ENCODE data around the gene ALMS1. TPM values are rescaled to one million over a fixed set of nuclear protein-coding genes. Genes with fewer than 3 reads are reported as not detected.
"Not testable (repeated sequence)": the region's sequence is repeated elsewhere in the genome, so short reads cannot be mapped to it uniquely, and the experiment has no call there.

Gene ALMS1
- total and polyA plus RNA-seq, 4 donors = 7.2 to 58.0 (median 20.5) TPM

DNA sequence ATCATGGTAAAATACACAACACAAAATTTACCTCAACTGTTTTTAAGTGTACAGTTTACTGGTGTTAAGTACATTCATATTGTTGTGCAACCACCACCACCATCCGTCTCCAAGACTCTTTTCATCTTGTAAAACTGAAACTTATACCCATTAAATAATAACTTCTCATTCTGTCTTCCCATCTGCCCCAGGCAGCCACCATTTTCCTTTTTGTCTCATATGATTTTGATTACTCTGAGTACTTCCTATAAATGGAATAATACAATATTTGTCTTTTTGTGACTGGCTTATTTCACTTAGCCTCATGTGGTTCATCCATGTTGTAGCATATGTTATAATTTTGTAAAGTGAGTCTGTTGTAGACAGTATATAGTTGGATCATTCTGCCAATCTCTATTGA, 82.7 kb downstream of the ALMS1 start:
- no peaks in the 10 kb centered on the region for H3K4me1 ChIP-seq (ENCODE audit: control insufficient read depth in 5 of 5, insufficient read depth in 5 of 5, low read length in 5 of 5)
- H3K27ac ChIP-seq (ENCODE audit: low read depth in 1 of 2, low read length in 1 of 2) = no peak overlapping the region
- H3K4me3 ChIP-seq = no peak overlapping the region
- DNase-seq (no peak), ATAC-seq (ENCODE audit: insufficient read depth, low FRiP score) (no peak)
- H3K36me3 ChIP-seq (ENCODE audit: control insufficient read depth in 4 of 4, insufficient read depth in 4 of 4, low read length in 4 of 4) = no peaks in the 10 kb centered on the region
- WGBS, 2 donors = 82 to 92% methylated on average over 1 of the region's 1 CpG
- no peaks in the 10 kb centered on the region for H3K27me3 ChIP-seq (ENCODE audit: control insufficient read depth in 3 of 3, insufficient read depth in 3 of 3, low read length in 2 of 3)
- no peaks in the 10 kb centered on the region for H3K9me3 ChIP-seq (ENCODE audit: control insufficient read depth in 4 of 4, insufficient read depth in 3 of 4, low read length in 3 of 4)
- no peak overlapping the region for H3K9ac ChIP-seq (ENCODE audit: insufficient read depth in 1 of 2, low read length in 2 of 2)
- TF ChIP-seq, protein P1, sequence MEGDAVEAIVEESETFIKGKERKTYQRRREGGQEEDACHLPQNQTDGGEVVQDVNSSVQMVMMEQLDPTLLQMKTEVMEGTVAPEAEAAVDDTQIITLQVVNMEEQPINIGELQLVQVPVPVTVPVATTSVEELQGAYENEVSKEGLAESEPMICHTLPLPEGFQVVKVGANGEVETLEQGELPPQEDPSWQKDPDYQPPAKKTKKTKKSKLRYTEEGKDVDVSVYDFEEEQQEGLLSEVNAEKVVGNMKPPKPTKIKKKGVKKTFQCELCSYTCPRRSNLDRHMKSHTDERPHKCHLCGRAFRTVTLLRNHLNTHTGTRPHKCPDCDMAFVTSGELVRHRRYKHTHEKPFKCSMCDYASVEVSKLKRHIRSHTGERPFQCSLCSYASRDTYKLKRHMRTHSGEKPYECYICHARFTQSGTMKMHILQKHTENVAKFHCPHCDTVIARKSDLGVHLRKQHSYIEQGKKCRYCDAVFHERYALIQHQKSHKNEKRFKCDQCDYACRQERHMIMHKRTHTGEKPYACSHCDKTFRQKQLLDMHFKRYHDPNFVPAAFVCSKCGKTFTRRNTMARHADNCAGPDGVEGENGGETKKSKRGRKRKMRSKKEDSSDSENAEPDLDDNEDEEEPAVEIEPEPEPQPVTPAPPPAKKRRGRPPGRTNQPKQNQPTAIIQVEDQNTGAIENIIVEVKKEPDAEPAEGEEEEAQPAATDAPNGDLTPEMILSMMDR (IDR thresholded peaks at IDR 0.05; ENCODE audit: control extremely low read depth, extremely low read depth) = no peak

DNA sequence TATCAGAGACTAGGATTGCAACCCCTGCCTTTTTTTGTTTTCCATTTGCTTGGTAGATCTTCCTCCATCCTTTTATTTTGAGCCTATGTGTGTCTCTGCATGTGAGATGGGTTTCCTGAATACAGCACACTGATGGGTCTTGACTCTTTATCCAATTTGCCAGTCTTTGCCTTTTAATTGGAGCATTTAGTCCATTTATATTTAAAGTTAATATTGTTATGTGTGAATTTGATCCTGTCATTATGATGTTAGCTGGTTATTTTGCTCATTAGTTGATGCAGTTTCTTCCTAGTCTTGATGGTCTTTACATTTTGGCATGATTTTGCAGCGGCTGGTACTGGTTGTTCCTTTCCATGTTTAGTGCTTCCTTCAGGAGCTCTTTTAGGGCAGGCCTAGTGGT, 98.2 kb downstream of the ALMS1 start:
- not testable (repeated sequence) for H3K27me3 ChIP-seq (ENCODE audit: control insufficient read depth in 3 of 3, insufficient read depth in 3 of 3, low read length in 2 of 3); H3K9ac ChIP-seq (ENCODE audit: insufficient read depth in 1 of 2, low read length in 2 of 2); H3K9me3 ChIP-seq (ENCODE audit: control insufficient read depth in 4 of 4, insufficient read depth in 3 of 4, low read length in 3 of 4); DNase-seq; H3K4me3 ChIP-seq; H3K4me1 ChIP-seq (ENCODE audit: control insufficient read depth in 5 of 5, insufficient read depth in 5 of 5, low read length in 5 of 5); ATAC-seq (ENCODE audit: insufficient read depth, low FRiP score); H3K27ac ChIP-seq (ENCODE audit: low read depth in 1 of 2, low read length in 1 of 2)
- WGBS, 2 donors = no CpG with 5 or more reads among the region's 1 CpG
- H3K36me3 ChIP-seq (ENCODE audit: control insufficient read depth in 4 of 4, insufficient read depth in 4 of 4, low read length in 4 of 4) = peaks cover 0 to 14% (median 4%) of the 10 kb centered on the region in 4 donors

DNA sequence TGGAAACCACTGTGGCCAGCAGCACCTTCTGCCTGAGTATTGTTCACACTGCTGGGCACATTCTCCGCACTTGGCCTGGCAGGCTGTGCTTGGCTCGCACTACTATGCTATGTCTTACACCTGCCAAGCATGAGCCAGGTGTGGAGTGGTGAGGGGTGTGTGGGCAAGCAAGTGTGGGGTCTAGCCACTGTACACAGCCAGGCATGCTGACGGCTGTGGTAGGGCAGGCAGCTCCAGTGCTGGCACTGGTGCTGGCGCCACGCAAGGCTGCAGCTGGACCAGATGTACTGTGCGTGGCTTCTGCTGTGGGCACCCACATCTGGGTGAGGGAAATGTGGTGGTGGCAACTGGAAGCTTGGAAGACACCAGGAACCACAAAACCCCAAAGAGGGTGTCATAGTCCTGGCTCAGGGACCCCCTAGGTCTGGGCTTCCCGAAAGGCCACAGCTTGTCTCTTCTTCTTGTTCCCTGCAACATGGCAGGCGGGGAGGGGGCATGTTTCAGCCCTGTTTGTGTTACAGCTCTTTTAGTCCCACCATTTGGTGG, 101.5 kb downstream of the ALMS1 start:
- no peaks in the 10 kb centered on the region for H3K27me3 ChIP-seq (ENCODE audit: control insufficient read depth in 3 of 3, insufficient read depth in 3 of 3, low read length in 2 of 3)
- H3K27ac ChIP-seq (ENCODE audit: low read depth in 1 of 2, low read length in 1 of 2) = no peak overlapping the region
- H3K4me3 ChIP-seq = no peak overlapping the region
- ATAC-seq (ENCODE audit: insufficient read depth, low FRiP score) = no peak
- no peak overlapping the region for H3K9ac ChIP-seq (ENCODE audit: insufficient read depth in 1 of 2, low read length in 2 of 2)
- TF ChIP-seq, protein P1 (IDR thresholded peaks at IDR 0.05; ENCODE audit: control extremely low read depth, extremely low read depth) = no peak
- WGBS, 2 donors = 96 to 99% methylated on average over 8 of the region's 8 CpGs
- peaks cover 0 to 3% (median 0%) of the 10 kb centered on the region in 5 donors for H3K4me1 ChIP-seq (ENCODE audit: control insufficient read depth in 5 of 5, insufficient read depth in 5 of 5, low read length in 5 of 5)
- H3K9me3 ChIP-seq (ENCODE audit: control insufficient read depth in 4 of 4, insufficient read depth in 3 of 4, low read length in 3 of 4) = peaks cover 0 to 3% (median 0%) of the 10 kb centered on the region in 4 donors
- DNase-seq = no peak
- peaks cover 14 to 24% (median 17%) of the 10 kb centered on the region in 4 donors for H3K36me3 ChIP-seq (ENCODE audit: control insufficient read depth in 4 of 4, insufficient read depth in 4 of 4, low read length in 4 of 4)

DNA sequence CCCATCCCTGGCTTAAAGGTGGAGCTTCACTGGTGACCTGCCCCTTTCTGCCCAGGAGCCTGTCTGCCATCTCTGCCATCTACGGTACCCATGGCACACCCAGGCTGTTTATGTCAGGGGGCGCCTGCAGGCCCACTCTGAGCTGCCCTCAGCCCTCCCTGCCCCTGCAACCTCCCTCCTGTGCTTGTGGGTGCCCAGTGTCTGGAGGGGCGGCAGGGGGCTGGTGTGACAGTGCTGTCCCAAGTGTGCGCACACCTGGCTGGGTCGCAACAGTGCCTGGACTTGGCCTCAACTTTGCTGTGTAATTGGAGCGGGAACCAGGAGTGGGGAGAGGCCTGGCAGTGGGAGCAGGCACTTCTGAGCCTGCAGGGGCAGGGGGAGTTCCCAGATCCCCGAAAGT, 102.4 kb downstream of the ALMS1 start:
- peaks cover 14 to 24% (median 17%) of the 10 kb centered on the region in 4 donors for H3K36me3 ChIP-seq (ENCODE audit: control insufficient read depth in 4 of 4, insufficient read depth in 4 of 4, low read length in 4 of 4)
- WGBS, 2 donors = 98% methylated on average over 7 of the region's 7 CpGs
- ATAC-seq (ENCODE audit: insufficient read depth, low FRiP score) = no peak

More for the DNA sequence above, 102.4 kb downstream of the ALMS1 start:
- Histone ChIP-seq H3K27me3 (ENCODE audit: control insufficient read depth in 3 of 3, insufficient read depth in 3 of 3, low read length in 2 of 3) (no peaks in the 10 kb centered on the region), H3K4me3 (no peak overlapping the region), H3K9me3 (ENCODE audit: control insufficient read depth in 4 of 4, insufficient read depth in 3 of 4, low read length in 3 of 4) (peaks cover 0 to 3% (median 0%) of the 10 kb centered on the region in 4 donors), H3K27ac (ENCODE audit: low read depth in 1 of 2, low read length in 1 of 2) (no peak overlapping the region), H3K9ac (ENCODE audit: insufficient read depth in 1 of 2, low read length in 2 of 2) (no peak overlapping the region), H3K4me1 (ENCODE audit: control insufficient read depth in 5 of 5, insufficient read depth in 5 of 5, low read length in 5 of 5) (peaks cover 0 to 3% (median 0%) of the 10 kb centered on the region in 5 donors)
- TF ChIP-seq, protein P1 (IDR thresholded peaks at IDR 0.05; ENCODE audit: control extremely low read depth, extremely low read depth) = no peak
- DNase-seq = no peak
